HT-29 (cell line): ENCODE data around the gene CCDC85C. TPM values are rescaled to one million over a fixed set of nuclear protein-coding genes. Genes with fewer than 3 reads are reported as not detected.
A peak's percentile ranks its signal among the peaks of the same experiment; 100 is the strongest.

Experiments used
- DNase-seq: peaks from one replicate; pipeline ENCODE4 v3.0.0-alpha.2; 2015; ENCODE audit warnings: low spot score
- total RNA-seq: library from RNA; depleted of rRNA; stranded (reverse); fragments of >200 nt; shearing (Covaris generic); gene quantifications from 2 replicates; pipeline ENCODE4 v1.2.3, GENCODE V29; 2014

CCDC85C gene
- total RNA-seq, 1 experiment from 2014 or later, result 23.8 TPM

GRCh38 chr14:99512110-99512449 lies 91.9 kb downstream of the CCDC85C start:
- DNase-seq, result no peak

GRCh38 chr14:99511421-99512109 lies 92.4 kb downstream of the CCDC85C start:
- no peak for DNase-seq

- DNase-seq, result no peak
These were observed 93.4 kb downstream of the CCDC85C start for GRCh38 chr14:99510556-99511139.

GRCh38 chr14:99509871-99510555 lies 94.0 kb downstream of the CCDC85C start:
- DNase-seq, result no peak

GRCh38 chr14:99508896-99509629 lies 94.9 kb downstream of the CCDC85C start:
- no peak for DNase-seq

- no peak for DNase-seq
These were observed 96.0 kb downstream of the CCDC85C start for GRCh38 chr14:99507860-99508640.

- DNase-seq, result no peak
These were observed 97.7 kb downstream of the CCDC85C start for GRCh38 chr14:99506276-99506675.

GRCh38 chr14:99505089-99505488 lies 98.9 kb downstream of the CCDC85C start:
- DNase-seq, result no peak

- no peak for DNase-seq
These were observed 100.1 kb downstream of the CCDC85C start for GRCh38 chr14:99503848-99504453.

GRCh38 chr14:99502989-99503421 lies 101.0 kb downstream of the CCDC85C start:
- DNase-seq, result no peak

- no peak for DNase-seq
These were observed 106.1 kb downstream of the CCDC85C start for GRCh38 chr14:99497894-99498293.

- no peak for DNase-seq
These were observed 106.7 kb downstream of the CCDC85C start for GRCh38 chr14:99497341-99497740.

- no peak for DNase-seq
These were observed 119.9 kb downstream of the CCDC85C start for GRCh38 chr14:99484106-99484505.

GRCh38 chr14:99481745-99482099 lies 122.3 kb downstream of the CCDC85C start:
- peak; percentile 21 for DNase-seq

- DNase-seq, result peak; percentile 97
These were observed 122.9 kb downstream of the CCDC85C start, which contains the start of gene CCNK for GRCh38 chr14:99480917-99481744. TSS of gene CCNK (plus strand) at chr14:99481409. CDS start at chr14:99492678, 11,269 bp downstream.

GRCh38 chr14:99479906-99480869 lies 123.8 kb downstream of the CCDC85C start, which contains the start of gene SETD3:
TSS of gene SETD3 (minus strand) at chr14:99480859. CDS start at chr14:99465805, 15,054 bp downstream.
- peak; percentile 28 for DNase-seq

- peak; percentile 13 for DNase-seq
These were observed 124.7 kb downstream of the CCDC85C start for GRCh38 chr14:99479160-99479905.

GRCh38 chr14:99478128-99478527 lies 125.9 kb downstream of the CCDC85C start:
- DNase-seq, result peak; percentile 3
